Measurements from ENCODE around the gene GLT8D2.
A peak's percentile ranks its signal among the peaks of the same experiment; 100 is the strongest.

Gene GLT8D2, protein sequence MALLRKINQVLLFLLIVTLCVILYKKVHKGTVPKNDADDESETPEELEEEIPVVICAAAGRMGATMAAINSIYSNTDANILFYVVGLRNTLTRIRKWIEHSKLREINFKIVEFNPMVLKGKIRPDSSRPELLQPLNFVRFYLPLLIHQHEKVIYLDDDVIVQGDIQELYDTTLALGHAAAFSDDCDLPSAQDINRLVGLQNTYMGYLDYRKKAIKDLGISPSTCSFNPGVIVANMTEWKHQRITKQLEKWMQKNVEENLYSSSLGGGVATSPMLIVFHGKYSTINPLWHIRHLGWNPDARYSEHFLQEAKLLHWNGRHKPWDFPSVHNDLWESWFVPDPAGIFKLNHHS

DNA sequence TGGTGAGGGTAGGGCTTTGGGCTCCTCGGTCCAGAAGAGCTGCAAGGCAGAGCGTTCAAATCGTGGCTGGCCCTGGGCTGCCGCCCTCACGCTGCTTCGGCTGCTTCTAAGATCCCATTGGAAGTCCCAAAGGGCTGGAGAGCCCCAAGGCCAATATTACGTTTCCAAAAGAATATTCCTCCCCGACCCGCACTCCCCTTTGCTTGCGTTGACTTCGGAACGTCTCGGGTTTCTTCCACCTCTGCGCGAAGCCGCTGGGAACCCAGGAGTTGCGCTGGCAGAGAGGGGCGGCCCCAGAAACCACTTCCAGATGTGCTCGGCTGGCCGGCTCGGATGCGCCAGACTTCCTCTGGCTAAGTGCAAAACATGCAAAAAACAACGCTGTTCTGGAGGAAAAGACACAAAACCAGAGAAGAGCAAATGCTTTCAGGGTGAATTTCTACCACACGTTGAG is at the start of gene GLT8D2:
Gene GLT8D2 (minus strand): TSS at position 285 of the 454 bp plus-strand sequence. CDS start 30,539 bp downstream, outside the sequence.
- peak within 1 kb of the TSS; percentile 17; the same call in 1 of the 2 replicates for H3K4me3 ChIP-seq (ENCODE audit: low read depth, low read length)
- no peak for DNase-seq (ENCODE audit: low read depth)
- TF ChIP-seq, protein P1, sequence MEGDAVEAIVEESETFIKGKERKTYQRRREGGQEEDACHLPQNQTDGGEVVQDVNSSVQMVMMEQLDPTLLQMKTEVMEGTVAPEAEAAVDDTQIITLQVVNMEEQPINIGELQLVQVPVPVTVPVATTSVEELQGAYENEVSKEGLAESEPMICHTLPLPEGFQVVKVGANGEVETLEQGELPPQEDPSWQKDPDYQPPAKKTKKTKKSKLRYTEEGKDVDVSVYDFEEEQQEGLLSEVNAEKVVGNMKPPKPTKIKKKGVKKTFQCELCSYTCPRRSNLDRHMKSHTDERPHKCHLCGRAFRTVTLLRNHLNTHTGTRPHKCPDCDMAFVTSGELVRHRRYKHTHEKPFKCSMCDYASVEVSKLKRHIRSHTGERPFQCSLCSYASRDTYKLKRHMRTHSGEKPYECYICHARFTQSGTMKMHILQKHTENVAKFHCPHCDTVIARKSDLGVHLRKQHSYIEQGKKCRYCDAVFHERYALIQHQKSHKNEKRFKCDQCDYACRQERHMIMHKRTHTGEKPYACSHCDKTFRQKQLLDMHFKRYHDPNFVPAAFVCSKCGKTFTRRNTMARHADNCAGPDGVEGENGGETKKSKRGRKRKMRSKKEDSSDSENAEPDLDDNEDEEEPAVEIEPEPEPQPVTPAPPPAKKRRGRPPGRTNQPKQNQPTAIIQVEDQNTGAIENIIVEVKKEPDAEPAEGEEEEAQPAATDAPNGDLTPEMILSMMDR (IDR thresholded peaks at IDR 0.05; ENCODE audit: control insufficient read depth, extremely low read depth, insufficient read depth) = no peak

DNA sequence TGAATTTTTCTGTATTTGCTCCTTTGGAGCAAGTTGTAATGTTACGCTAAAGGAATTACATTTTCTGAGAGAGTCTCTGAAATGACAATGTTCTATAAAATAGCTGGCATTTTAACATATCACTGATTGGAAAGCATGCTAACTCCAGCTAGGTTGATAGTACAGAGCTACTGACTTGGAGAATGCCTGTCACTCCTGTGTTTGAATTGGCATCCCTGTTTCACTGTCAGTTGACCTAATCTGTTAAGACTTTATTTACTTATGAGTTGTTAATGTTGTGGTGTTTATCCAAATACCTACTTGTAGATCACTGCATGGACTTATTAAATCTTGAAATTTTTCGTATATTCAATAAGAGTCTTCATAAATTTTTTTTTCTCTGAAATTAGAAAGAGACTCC is 48.0 kb upstream of the GLT8D2 start:
- DNase-seq (ENCODE audit: low read depth) = peak; percentile 86
- no peak overlapping the region for H3K4me3 ChIP-seq (ENCODE audit: low read depth, low read length)
- TF ChIP-seq, protein P1 (IDR thresholded peaks at IDR 0.05; ENCODE audit: control insufficient read depth, extremely low read depth, insufficient read depth) = no peak

DNA sequence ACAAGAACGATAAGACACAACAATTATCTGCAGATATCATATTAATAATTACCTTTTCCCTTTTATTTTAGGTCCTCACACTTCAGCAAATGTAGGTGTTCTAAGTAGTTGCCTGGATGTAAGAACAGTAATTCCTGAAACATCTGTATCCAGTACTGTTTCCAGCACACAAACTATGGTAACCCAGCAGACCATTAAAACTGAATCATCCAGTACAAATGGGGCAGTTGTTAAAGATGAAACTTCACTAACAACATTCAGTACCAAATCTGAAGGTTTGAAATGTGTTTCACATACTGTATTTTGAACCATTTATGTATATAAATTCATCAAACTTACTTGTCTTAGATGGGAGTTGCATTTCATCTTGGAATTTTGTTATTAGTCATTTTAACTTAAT is 45.3 kb upstream of the GLT8D2 start:
- TF ChIP-seq, protein P1 (IDR thresholded peaks at IDR 0.05; ENCODE audit: control insufficient read depth, extremely low read depth, insufficient read depth) = no peak
- DNase-seq (ENCODE audit: low read depth) = no peak
- H3K4me3 ChIP-seq (ENCODE audit: low read depth, low read length) = no peak overlapping the region

DNA sequence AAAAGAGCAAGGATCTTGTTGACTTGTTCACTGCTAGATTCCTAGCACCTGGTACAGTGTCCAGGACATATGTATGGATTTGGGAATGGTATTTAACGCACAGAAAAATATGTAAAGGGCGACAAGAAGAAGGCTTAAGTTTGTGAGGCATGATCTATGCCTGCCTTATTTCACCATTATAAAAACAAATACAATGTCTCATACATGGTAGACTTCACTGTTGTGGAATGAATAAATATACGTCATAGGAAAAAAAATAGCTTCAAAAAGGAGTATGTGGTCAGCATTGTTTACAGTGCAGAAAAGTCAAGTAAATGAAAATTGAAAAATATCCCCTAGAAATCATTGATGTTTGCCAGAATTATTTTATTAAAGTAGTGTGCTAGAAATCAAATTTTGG is 44.3 kb upstream of the GLT8D2 start:
- DNase-seq (ENCODE audit: low read depth) = no peak
- TF ChIP-seq, protein P1 (IDR thresholded peaks at IDR 0.05; ENCODE audit: control insufficient read depth, extremely low read depth, insufficient read depth) = no peak
- no peak overlapping the region for H3K4me3 ChIP-seq (ENCODE audit: low read depth, low read length)

DNA sequence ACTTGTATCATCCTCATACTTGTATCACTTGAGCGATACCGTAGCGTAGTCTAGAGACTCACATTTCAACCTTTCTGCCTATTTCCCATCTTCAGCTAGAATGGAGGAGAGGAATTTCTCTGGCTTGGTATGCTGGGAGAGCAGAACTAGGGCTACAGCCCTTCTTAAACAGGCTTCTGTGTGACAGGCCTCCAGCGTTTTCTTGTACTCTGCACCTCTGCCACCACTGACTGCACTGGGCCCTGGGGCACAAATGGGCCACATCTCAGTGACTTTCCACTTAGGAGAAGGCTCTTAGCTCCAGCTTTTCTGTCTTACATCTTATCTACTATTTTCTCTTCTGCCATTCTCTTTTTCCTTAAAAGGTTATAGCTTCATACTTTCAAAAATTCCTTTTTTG is 41.1 kb upstream of the GLT8D2 start:
- TF ChIP-seq, protein P1 (IDR thresholded peaks at IDR 0.05; ENCODE audit: control insufficient read depth, extremely low read depth, insufficient read depth) = no peak
- no peak for DNase-seq (ENCODE audit: low read depth)

DNA sequence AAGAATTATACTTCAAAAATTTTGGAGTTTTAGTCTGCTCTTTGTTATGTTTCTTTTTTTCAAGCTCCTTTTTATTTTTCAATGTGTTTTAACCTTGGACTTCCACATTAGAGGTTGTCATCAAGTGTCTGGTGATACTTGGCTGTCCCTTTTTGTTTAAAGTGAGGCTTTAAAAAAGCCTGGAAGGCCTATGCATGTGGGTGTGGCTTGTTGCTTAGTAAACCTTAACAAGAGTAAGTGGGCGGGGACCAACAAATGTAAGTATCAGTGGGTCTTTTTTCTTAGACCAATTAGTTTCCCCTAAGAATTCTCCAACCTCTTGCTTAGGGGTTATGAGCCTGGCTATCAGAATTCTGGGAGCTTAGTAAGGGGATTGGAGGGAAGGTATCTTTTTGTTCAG is 40.7 kb upstream of the GLT8D2 start:
- H3K4me3 ChIP-seq (ENCODE audit: low read depth, low read length) = no peak overlapping the region
- TF ChIP-seq, protein P1 (IDR thresholded peaks at IDR 0.05; ENCODE audit: control insufficient read depth, extremely low read depth, insufficient read depth) = no peak
- DNase-seq (ENCODE audit: low read depth) = peak; percentile 92

More for the DNA sequence above, 41.1 kb upstream of the GLT8D2 start:
- no peak overlapping the region for H3K4me3 ChIP-seq (ENCODE audit: low read depth, low read length)
